Stimulated activated CD4-positive, alpha-beta T cell treated with anti-CD3 and anti-CD28 coated beads, Interleukin-15, amount 100 ng/mL, for 48 hours (primary cell): ENCODE measurements around the gene MRPS9.
A peak's percentile ranks its signal among the peaks of the same experiment; 100 is the strongest.

Experiments
- DNase-seq, 2 donors: peaks; one replicate each; pipeline ENCODE4 v3.0.0-alpha.2; 2020; ENCODE audit warnings: low read depth in 2 of 2

Gene MRPS9

DNA sequence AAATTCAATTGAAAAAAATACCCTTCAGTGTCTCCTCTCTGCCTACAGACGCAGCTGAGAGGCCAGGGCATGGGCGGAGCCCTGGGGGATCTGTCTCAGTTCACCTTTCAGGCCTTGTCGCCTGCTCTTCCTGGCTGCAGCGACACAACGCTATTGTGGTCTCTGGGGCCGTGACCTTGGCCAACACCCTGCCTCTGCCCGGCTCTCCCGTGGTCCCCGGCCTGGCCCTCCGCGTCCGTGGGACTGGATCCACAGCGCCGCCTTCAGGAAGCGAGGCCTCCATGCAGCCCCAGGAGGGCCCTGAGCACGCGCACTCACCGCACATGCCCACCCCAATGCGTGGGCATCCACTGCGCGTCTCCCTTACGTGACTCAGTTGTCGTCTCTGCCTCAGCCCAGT lies 81.1 kb downstream of the MRPS9 start:
- DNase-seq: no peak

DNA sequence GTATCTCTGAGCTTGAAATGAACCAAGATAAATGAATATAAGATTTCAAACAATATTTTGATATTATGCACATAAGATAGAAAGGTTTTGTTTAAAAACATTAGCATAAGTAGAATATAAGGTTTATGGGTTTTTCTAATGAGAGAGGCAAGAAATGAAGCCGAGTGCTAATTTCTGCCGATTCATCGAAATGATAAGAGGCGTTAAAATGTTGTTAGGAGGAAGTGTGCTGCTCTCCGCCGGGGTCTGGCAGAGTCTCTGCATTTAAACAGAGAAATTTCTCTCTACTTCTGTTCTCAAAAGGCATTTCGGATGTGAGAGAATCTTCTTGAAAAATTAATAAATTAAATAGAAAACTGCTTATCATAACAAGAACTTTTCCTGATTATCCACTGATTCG lies 83.6 kb downstream of the MRPS9 start:
- no peak for DNase-seq

DNA sequence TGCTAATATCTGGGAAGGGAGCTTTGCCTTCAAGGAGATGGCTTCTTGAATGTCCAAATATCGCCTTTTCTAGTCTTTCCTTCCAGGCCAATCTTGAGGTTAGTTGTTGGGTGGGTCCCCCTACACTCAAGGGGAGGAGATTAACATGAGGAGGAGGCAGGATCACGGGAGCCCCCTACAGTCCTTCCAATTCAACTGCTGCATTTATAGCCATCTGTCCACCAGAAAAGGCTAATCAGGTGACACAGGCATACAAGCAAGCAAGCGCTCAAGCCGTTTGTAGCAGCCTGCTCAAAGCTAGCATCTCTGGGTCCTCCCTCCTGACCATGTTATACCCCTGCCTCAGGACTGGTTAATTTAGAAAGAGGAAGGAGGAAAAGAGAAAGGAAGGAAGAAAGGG lies 87.6 kb downstream of the MRPS9 start:
- DNase-seq: no peak

- no peak for DNase-seq
These were observed 88.1 kb downstream of the MRPS9 start for GRCh38 chr2:105125920-105126319.

GRCh38 chr2:105126336-105126735 lies 88.5 kb downstream of the MRPS9 start:
- no peak for DNase-seq

DNA sequence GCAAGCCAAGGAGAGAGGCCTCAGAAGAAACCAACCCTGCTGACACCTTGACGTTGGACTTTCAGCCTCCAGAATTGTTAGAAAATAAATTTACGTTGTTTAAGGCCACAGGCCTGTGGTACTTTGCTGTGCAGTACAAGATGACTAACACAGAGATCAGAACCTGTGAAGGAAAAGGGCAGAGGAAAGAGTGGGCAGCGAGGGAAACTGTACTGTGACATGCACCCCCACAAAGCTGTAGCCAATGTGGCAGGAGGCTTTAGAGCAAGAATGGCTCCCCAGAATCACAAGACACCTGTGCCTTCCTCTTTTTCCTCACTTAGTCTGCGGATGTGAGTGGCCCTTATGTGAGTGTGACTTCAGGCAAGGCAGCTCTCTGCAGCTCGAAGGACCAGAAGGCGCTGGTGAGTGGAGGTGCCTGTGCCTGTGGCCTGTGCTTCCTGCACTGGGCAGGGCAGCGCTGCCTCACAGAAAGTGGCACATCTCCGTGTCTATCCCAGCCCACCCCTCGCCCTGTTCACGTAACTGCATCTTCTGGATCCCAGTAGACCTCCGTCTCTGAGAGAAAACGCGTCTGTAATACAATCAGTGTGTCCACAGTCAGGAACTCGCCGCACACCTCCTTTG lies 89.5 kb downstream of the MRPS9 start:
- DNase-seq: no peak

DNA sequence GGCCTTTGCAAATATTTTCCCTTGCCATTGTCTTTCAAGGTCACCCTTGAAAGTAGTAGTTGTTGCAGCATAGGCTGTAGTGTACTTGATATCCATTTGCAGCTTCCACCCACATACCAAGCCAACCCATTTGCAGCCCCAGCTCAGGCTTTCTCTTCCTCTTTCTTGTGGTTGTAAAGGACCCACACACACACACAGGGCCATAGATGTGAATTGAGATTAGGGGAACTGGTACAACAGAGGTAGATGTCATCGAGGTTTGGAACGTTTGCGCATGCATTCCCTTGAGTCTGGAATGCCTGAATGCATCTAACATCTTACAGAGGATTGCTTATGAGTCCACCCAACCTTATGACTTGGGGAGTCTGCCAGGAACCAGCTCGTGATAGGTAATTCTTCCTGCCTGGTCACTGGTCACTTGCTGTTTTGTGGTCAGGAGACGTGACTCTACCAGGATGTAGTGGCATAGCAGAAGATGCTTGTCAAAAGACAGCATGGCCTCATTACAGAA lies 91.9 kb downstream of the MRPS9 start:
- no peak for DNase-seq

- no peak for DNase-seq
These were observed 92.7 kb downstream of the MRPS9 start for GRCh38 chr2:105130546-105130945.

- no peak for DNase-seq
These were observed 96.2 kb downstream of the MRPS9 start for GRCh38 chr2:105134081-105134480.

DNA sequence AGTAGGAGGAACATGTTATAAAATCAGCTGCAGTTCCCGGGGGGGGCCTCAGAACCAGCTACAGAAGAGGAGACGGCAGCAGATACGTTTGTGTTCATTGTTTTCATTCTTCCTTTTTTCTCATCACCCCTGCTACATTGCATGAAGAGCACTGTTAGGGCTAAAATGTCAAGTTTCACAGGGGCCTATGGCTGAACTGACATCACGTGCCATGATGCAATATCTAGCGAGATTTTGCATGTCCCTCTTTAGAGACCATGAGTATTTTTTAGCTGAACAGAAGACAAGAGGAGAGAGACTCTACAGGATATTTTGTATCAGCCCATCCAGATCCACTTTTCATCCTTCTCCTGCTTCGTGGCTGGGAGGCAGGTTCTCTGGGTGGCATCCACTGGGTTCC lies 97.6 kb downstream of the MRPS9 start:
- DNase-seq: no peak

- no peak for DNase-seq
These were observed 98.5 kb downstream of the MRPS9 start for GRCh38 chr2:105136394-105136793.

DNA sequence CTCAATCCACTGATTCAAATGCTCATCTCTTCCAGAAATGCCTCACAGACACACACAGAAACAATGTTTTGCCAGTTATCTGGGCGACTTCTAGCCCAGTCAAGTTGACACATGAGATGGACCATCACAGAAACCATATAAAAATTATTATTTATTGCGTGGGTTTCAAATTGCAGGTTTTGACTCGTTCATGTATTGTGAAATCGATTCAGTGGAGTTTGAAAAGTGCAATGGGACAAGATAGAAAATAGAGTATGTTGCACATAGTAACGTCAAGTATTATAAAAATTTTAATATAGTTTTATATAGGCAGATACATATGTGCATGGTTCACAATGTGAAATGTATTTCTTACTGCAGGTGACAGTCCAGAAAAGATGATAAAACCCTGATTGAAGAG lies 100.8 kb downstream of the MRPS9 start:
- DNase-seq: no peak

DNA sequence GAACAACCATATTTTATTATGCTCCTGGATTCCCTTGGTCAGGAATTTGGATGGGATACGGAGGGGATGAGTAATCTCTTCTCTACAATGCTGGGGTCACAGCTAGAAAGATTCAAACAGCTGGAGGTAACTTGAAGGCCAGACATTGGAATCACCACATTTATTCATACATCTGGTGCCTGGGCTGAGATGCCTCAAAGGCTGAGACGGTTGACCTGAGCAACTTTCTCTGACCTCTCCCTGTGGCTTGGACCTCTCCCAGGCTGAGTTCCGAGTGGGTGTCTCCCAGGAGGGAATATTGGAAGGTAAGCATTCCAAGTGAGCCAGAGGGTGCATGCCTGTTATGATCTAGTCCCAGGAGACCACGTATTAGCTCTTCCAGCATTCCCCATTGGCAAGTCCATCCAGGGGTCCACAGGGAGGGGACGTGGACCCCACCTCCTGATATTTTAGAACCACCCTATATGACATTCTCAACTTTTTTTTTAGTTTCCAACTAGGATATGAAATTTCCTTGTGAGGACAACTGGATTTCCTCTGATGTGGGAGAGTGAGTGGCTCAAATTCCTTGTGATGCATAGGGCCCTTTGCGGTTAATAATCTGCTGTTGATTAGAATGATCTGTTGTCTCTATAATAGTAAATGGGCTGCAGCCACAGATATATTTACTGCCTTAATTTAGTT lies 101.8 kb downstream of the MRPS9 start:
- no peak for DNase-seq

GRCh38 chr2:105140240-105140568 lies 102.3 kb downstream of the MRPS9 start:
- no peak for DNase-seq

- DNase-seq: no peak
These were observed 103.3 kb downstream of the MRPS9 start for GRCh38 chr2:105141099-105141614.

- DNase-seq: no peak
These were observed 104.4 kb downstream of the MRPS9 start for GRCh38 chr2:105142239-105142638.

- DNase-seq: no peak
These were observed 105.2 kb downstream of the MRPS9 start for GRCh38 chr2:105143094-105143466.

GRCh38 chr2:105143467-105144151 lies 105.7 kb downstream of the MRPS9 start:
- peak in 1 of 2 donors; percentile 9 for DNase-seq

GRCh38 chr2:105144152-105144940 lies 106.5 kb downstream of the MRPS9 start:
- no peak for DNase-seq

DNA sequence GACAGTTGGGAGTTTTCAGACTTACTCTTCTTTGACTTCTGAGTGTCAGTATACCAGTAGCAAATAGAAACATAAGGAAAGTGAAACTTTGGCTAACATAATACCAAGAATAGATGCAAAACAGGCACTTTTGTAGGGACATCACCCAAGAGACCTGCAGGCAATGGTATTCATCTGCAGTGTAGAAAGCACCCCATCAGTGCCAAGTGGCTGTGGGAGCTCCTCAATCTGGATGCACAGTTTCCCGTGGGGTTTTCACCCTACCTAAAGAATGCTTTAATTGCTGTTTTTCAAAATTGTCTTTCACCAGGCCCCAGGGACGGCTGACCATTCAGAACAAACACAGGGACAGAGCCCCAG lies 107.1 kb downstream of the MRPS9 start:
- DNase-seq: no peak

DNA sequence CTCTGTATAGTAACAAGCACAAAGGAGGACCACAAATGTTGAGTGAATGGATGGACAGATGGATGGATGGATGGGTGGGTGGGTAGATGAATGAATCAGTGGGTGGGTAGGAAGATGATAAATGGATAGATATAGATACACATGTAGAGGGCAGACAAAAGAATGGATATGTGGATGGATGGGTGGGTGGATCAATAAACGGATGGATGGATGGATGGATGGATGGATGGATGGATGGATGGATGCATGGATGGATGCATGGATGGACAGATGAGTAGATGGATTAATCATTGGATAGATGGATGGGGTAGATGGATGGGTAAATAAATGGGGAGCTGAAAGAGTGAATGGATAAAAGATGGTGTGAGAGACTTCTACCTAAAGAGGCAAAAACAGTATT lies 111.4 kb downstream of the MRPS9 start:
- DNase-seq: no peak
